Body of pancreas (tissue), 4 donors: ENCODE results near the gene ELAVL2.

Source experiments
- POLR2A ChIP-seq, 3 donors: fragments of 450-650 bp; IDR thresholded peaks; one replicate each; pipeline ENCODE4 v1.6.1; 2016; ENCODE audit warnings: antibody characterized with exemption in 3 of 3, mild to moderate bottlenecking in 2 of 3
- TF ChIP-seq, protein P1 (sequence below), 7 experiments: fragments of 450-650 bp in 4 of 7; fragments of 200-600 bp in 3 of 7; sonication (generic) in 3 of 7; IDR thresholded peaks; one replicate each; pipeline ENCODE4 v1.5.1; 2016 to 2019; ENCODE audit warnings: antibody characterized with exemption in 7 of 7

DNA sequence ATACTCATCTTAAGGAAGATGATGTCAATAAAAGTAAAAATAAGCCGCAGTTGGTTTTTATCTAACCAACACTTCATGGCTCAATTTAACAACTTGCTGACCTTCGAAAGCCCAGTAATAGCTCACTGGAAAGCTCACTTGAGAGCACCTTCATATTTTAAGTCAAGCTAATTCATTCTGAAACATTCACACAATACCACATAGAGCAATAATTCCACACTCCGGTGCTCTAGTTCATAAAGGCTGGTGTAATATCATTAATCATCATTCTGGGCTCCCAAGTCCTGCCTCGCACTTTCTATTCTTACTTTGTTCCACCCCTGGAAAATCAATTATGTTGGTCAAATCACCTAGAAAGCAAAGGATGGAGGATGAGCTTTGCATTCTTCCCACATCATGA lies 74.4 kb downstream of the ELAVL2 start:
- TF ChIP-seq, protein P1, sequence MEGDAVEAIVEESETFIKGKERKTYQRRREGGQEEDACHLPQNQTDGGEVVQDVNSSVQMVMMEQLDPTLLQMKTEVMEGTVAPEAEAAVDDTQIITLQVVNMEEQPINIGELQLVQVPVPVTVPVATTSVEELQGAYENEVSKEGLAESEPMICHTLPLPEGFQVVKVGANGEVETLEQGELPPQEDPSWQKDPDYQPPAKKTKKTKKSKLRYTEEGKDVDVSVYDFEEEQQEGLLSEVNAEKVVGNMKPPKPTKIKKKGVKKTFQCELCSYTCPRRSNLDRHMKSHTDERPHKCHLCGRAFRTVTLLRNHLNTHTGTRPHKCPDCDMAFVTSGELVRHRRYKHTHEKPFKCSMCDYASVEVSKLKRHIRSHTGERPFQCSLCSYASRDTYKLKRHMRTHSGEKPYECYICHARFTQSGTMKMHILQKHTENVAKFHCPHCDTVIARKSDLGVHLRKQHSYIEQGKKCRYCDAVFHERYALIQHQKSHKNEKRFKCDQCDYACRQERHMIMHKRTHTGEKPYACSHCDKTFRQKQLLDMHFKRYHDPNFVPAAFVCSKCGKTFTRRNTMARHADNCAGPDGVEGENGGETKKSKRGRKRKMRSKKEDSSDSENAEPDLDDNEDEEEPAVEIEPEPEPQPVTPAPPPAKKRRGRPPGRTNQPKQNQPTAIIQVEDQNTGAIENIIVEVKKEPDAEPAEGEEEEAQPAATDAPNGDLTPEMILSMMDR (IDR thresholded peaks at IDR 0.05), result no peak
- TF ChIP-seq POLR2A (IDR thresholded peaks at IDR 0.05), result no peak
